ENCODE measurements around the gene EYA2.

Gene EYA2

DNA sequence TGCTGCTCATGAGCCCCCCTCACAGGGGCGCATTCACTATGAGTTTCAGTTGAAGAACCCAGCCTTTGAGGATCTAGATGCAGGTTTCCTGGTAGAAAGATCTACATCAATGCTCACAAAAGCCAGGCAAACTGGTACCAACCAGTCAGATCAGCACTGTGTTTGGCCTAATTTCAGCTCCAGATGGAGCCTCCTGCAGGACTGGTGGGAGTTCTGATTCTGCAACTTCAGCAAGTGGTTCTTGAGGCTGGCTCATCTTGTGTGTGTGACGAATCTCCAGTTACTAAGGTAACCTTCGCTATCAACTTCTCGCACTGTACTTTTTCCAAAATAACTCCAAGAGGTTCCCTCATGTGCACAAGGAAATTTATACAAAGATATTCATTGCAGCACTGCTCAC is 343.1 kb downstream of the EYA2 start:
- no peak for DNase-seq
